GM21367 (cell line): Measurements from ENCODE around the gene GIT2.
A peak's percentile ranks its signal among the peaks of the same experiment; 100 is the strongest.
"Not testable (repeated sequence)": the region's sequence is repeated elsewhere in the genome, so short reads cannot be mapped to it uniquely, and the experiment has no call there.

ENCODE experiments used
- ATAC-seq: cut with Tn5 transposase; IDR thresholded peaks from one replicate; pipeline ENCODE4 v1.9.1; 2021; ENCODE audit not compliant: unreplicated experiment

GIT2 gene

GRCh38 chr12:109923481-109924245 lies 72.5 kb downstream of the GIT2 start:
- no peak for ATAC-seq

- ATAC-seq: no peak
These were observed 73.1 kb downstream of the GIT2 start for GRCh38 chr12:109923038-109923437.

GRCh38 chr12:109921982-109922381 lies 74.2 kb downstream of the GIT2 start:
- ATAC-seq: no peak

GRCh38 chr12:109920261-109920780 lies 75.8 kb downstream of the GIT2 start:
- ATAC-seq: no peak

GRCh38 chr12:109919456-109919855 lies 76.7 kb downstream of the GIT2 start:
- ATAC-seq: no peak

GRCh38 chr12:109916045-109916444 lies 80.1 kb downstream of the GIT2 start:
- ATAC-seq: no peak

GRCh38 chr12:109915171-109916040 lies 80.8 kb downstream of the GIT2 start:
- no peak for ATAC-seq

GRCh38 chr12:109914461-109914860 lies 81.7 kb downstream of the GIT2 start:
- no peak for ATAC-seq

GRCh38 chr12:109912855-109913321 lies 83.3 kb downstream of the GIT2 start:
- no peak for ATAC-seq

GRCh38 chr12:109910969-109911348 lies 85.2 kb downstream of the GIT2 start:
- no peak for ATAC-seq

GRCh38 chr12:109910254-109910968 lies 85.8 kb downstream of the GIT2 start:
- ATAC-seq: no peak

- no peak for ATAC-seq
These were observed 90.9 kb downstream of the GIT2 start for GRCh38 chr12:109905301-109905700.

GRCh38 chr12:109902891-109903418 lies 93.2 kb downstream of the GIT2 start:
- no peak for ATAC-seq

GRCh38 chr12:109900752-109901580 lies 95.2 kb downstream of the GIT2 start:
- no peak for ATAC-seq

GRCh38 chr12:109899783-109900751 lies 96.1 kb downstream of the GIT2 start, which contains the start of gene TCHP:
TCHP (plus strand) TSS chr12:109900274; CDS start chr12:109903027, 2,753 bp downstream.
- ATAC-seq: peak; percentile 70

- ATAC-seq: not testable (repeated sequence)
These were observed 96.8 kb downstream of the GIT2 start for GRCh38 chr12:109899345-109899744.

- no peak for ATAC-seq
These were observed 99.1 kb downstream of the GIT2 start for GRCh38 chr12:109897029-109897428.

GRCh38 chr12:109896188-109896587 lies 100.0 kb downstream of the GIT2 start:
- no peak for ATAC-seq

GRCh38 chr12:109894939-109895338 lies 101.2 kb downstream of the GIT2 start:
- no peak for ATAC-seq
